NCI-H1092 (cell line): ENCODE results near the gene STRAP.
"Not testable (repeated sequence)": the region's sequence is repeated elsewhere in the genome, so short reads cannot be mapped to it uniquely, and the experiment has no call there.

Source experiments
- DNase-seq: peaks from one replicate; lab custom pipeline; 2025; lab: John Stamatoyannopoulos, UW

Gene STRAP

DNA sequence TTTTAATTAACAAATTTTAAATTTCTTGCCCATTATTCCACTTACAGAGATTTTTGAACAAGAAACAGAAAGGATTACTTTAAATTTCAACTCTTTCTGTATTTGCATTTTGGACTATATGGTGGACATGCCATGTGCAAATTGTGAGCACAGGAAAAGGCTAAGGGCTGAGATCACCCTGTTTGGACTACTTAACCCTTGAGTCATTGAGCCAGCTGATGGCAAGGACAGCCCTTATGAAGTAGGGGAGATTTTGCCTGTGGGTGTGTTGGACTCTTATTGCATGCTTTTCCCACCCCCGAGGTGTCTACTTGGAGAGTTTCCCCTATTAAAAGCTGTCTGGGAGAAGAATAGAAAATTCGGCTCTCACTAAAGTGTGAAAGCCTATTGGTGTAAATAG is 46.2 kb downstream of the STRAP start:
- DNase-seq, result no peak

DNA sequence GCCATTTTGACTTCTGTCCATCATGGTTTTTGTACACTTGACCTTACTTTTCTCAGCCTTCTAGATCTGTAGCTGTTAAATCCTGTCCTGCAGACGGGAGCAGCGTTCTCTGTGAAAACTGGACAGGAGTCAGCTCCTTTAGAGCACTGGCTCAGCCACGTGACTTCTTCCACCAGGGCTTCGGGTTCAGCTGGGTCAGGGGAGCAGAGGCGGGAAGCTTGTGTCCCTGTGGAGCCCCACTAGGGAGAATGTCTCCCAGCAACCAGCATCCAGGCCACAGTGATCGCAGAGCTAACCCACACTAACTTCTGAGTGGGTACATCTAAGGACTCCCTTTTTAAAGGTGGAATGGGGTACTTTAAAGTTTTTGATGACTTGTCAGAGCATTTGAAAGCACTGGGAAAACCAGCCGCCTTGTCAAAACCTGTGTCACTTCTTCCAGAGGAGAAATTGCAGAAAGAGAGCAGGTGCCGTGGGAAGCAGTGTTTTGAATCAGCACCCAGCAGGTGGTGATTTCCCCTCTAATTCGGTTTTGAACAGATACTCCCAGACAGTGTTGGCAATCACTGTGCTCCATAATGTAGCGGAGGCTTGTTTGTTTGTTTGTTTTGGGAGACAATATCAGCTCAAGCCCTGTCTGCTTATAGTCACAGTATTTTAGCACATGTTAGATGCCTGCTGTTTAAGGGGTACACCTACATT is 46.8 kb downstream of the STRAP start:
- DNase-seq, result no peak

DNA sequence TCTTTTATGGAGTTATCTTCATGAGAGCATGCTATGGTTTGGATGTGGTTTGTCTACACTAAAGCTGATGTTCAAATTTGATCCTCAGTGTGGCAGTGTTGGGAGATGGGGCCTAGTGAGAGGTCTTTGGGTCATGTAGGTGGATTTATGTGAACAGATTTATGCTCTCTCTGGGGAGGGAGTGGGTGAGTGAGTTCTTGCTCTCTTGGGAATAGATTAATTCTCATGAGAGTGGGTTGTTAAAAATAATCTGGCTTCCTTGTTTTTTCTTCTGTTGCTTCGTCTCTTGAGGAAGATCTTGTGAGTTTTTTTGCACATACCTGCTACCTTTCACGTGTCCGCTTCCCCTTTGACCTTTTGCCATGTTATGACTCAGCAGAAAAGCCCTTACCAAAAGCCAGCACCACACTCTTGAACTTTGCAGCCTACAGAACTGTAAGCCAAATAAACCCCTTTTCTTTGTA is 49.4 kb downstream of the STRAP start:
- no peak for DNase-seq

- no peak for DNase-seq
Observed at GRCh38 chr12:15932327-15932726, 50.1 kb downstream of the STRAP start.

- DNase-seq, result no peak
Observed at GRCh38 chr12:15932971-15933370, 50.8 kb downstream of the STRAP start.

GRCh38 chr12:15933751-15934150 is 51.6 kb downstream of the STRAP start:
- no peak for DNase-seq

GRCh38 chr12:15936751-15937150 is 54.6 kb downstream of the STRAP start:
- no peak for DNase-seq

- DNase-seq, result no peak
Observed at GRCh38 chr12:15937902-15938301, 55.7 kb downstream of the STRAP start.

- DNase-seq, result no peak
Observed at GRCh38 chr12:15939111-15939510, 56.9 kb downstream of the STRAP start.

DNA sequence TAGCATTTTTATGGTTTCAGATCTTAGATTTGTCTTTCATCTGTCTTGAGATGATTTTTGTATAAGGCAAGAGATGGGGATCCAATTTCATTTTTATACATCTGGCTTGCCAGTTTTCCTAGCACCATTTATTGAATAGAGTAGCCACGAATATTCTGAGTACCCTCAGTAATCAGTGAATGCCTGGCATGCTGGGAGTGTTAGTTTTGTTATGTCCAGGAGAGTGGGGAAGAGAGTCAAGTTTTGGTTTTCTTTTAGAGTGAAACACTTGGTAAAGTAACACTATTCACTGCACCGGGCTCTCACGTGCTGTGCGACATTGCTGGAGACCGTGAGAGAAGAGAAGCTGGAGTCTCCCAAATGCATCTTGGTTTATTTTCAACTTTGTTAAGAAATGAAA is 60.3 kb downstream of the STRAP start:
- no peak for DNase-seq

DNA sequence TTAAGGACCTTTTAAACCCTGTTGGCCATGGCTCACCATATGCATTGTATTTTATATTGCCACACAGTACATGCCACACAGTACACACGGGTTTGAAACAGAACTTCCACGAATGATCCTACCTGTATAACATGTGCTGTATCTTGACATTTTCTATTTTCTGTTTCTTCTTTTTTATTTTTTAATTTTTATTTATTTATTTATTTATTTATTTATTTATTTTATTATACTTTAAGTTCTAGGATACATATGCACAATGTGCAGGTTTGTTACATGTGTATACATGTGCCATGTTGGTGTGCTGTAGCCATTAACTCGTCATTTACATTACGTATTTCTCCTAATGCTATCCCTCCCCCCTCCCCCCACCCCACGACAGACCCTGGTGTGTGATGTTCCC is 61.3 kb downstream of the STRAP start:
- DNase-seq, result not testable (repeated sequence)

GRCh38 chr12:15948461-15948860 is 66.3 kb downstream of the STRAP start:
- not testable (repeated sequence) for DNase-seq
